Right atrium auricular region (tissue), 2 donors: ENCODE measurements around the gene FGF21. TPM values are rescaled to one million over a fixed set of nuclear protein-coding genes. Genes with fewer than 3 reads are reported as not detected.
"Not testable (repeated sequence)": the region's sequence is repeated elsewhere in the genome, so short reads cannot be mapped to it uniquely, and the experiment has no call there.

ENCODE experiments used
- DNase-seq: peaks from one replicate; pipeline ENCODE4 v3.0.0-alpha.2; 2019; ENCODE audit warnings: low spot score
- H3K27ac ChIP-seq, 2 donors: fragments of 200-600 bp; sonication (generic); 1 replicate in 1 of 2; 2 replicates in 1 of 2; pipeline ENCODE4 v1.5.1; 2016 to 2019
- H3K27me3 ChIP-seq, 2 donors: fragments of 200-600 bp; sonication (generic); one replicate each; pipeline versions ENCODE4 v1.5.1 to v1.6.0; 2017 to 2019
- H3K36me3 ChIP-seq: fragments of 200-600 bp; sonication (generic); one replicate; pipeline ENCODE4 v1.5.1; 2016
- H3K4me1 ChIP-seq, 2 donors: fragments of 200-600 bp; sonication (generic); one replicate each; pipeline versions ENCODE4 v1.5.1 to v1.6.0; 2017 to 2019
- H3K4me3 ChIP-seq, 2 donors: fragments of 200-600 bp; sonication (generic); 1 replicate in 1 of 2; 2 replicates in 1 of 2; pipeline ENCODE4 v1.5.1; 2017 to 2019; ENCODE audit warnings: mild to moderate bottlenecking in 1 of 2, moderate library complexity in 1 of 2
- H3K9me3 ChIP-seq, 2 donors: fragments of 200-600 bp; sonication (generic); one replicate each; pipeline ENCODE4 v1.5.1; 2019
- CTCF ChIP-seq, 2 donors: fragments of 200-600 bp; sonication (generic); IDR thresholded peaks; one replicate each; pipeline ENCODE4 v1.5.1; 2019; ENCODE audit warnings: antibody characterized with exemption in 2 of 2
- total RNA-seq, 2 donors: library from RNA; depleted of rRNA; stranded (reverse); fragments of >200 nt; gene quantifications; one replicate each; pipeline ENCODE4 v1.1.0, GENCODE V29; 2016

The FGF21 gene
- total RNA-seq, 2 donors from 2014 or later, result not detected

- Histone ChIP-seq H3K9me3 (no peaks in the 10 kb centered on the region), H3K36me3 (no peaks in the 10 kb centered on the region), H3K27ac (peak overlapping the region; percentile 8 to 46), H3K4me3 (no peak overlapping the region), H3K27me3 (no peaks in the 10 kb centered on the region), H3K4me1 (peaks cover 0 to 5% of the 10 kb centered on the region in 2 donors)
- no peak for TF ChIP-seq CTCF (IDR thresholded peaks at IDR 0.05)
- DNase-seq, result peak; percentile 68
Measured at GRCh38 chr19:48772503-48772953, 17.2 kb downstream of the FGF21 start.

DNA sequence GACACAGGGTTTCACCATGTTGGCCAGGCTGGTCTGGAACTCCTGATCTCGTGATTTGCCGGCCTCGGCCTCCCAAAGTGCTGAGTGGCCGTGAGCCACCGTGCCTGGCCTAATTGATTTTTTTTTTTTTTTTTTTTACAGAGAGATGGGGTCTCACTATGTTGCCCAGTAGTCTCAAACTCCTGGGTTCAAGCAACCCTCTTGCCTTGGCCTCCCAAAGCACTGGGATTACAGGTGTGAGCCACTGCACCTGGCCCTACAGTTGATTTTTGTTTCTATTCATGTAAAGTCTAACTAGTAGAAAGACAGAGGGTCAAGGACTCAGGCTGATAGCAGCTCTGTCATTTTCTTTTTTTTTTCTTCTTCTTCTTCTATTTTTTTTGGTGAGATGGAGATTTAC lies 21.8 kb downstream of the FGF21 start:
- no peak overlapping the region for H3K4me3 ChIP-seq
- DNase-seq, result no peak
- H3K27me3 ChIP-seq, result no peaks in the 10 kb centered on the region
- no peaks in the 10 kb centered on the region for H3K9me3 ChIP-seq
- peaks cover 0 to 13% of the 10 kb centered on the region in 2 donors for H3K4me1 ChIP-seq
- TF ChIP-seq CTCF (IDR thresholded peaks at IDR 0.05), result no peak
- H3K36me3 ChIP-seq, result no peaks in the 10 kb centered on the region
- H3K27ac ChIP-seq, result no peak overlapping the region

DNA sequence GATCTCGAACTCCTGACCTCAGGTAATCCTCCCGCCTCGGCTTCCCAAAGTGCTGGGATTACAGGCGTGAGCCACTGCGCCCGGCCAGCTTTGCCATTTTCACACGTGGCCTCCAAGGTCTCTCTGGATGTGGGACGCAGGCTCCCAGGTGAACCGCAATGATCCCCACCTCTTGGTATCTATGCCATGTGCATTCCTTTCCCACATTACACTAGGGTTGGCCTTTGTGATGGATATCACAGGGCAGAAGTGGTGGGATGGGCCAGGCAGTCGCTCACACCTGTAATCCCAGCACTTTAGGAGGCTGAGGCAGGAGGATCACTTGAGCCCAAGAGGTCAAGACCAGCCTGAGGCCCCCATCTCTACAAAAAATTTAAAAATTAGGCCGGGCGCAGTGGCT lies 22.4 kb downstream of the FGF21 start:
- no peak for TF ChIP-seq CTCF (IDR thresholded peaks at IDR 0.05)
- no peaks in the 10 kb centered on the region for H3K36me3 ChIP-seq
- no peak overlapping the region for H3K4me3 ChIP-seq
- H3K27me3 ChIP-seq, result no peaks in the 10 kb centered on the region
- H3K4me1 ChIP-seq, result peaks cover 0 to 8% of the 10 kb centered on the region in 2 donors
- no peaks in the 10 kb centered on the region for H3K9me3 ChIP-seq
- H3K27ac ChIP-seq, result no peak overlapping the region
- no peak for DNase-seq

DNA sequence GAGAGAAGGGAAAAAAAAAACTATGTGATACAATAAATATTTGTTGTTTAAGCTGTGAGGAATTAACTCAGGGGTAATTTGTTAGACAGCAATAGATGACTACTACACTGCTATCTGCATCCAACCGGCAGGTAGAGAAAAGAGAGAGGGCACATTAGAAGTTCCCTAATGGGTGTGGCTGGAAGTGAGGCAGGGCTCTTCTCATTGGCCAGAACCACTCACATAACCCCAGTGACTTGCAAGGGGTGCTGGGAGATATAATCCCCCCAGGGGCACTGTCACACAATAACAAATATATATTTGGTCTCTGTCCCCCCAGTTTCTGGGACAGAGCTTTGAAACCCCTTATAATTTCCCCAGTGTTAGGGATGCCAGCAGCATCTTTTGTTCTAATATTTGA lies 24.3 kb downstream of the FGF21 start:
- Histone ChIP-seq H3K27ac (no peak overlapping the region), H3K36me3 (no peaks in the 10 kb centered on the region), H3K9me3 (no peaks in the 10 kb centered on the region), H3K4me1 (peaks cover 0 to 7% of the 10 kb centered on the region in 2 donors), H3K27me3 (no peaks in the 10 kb centered on the region), H3K4me3 (no peak overlapping the region)
- no peak for TF ChIP-seq CTCF (IDR thresholded peaks at IDR 0.05)
- no peak for DNase-seq

- H3K4me1 ChIP-seq, result peaks cover 0 to 7% of the 10 kb centered on the region in 2 donors
- no peak for TF ChIP-seq CTCF (IDR thresholded peaks at IDR 0.05)
- DNase-seq, result peak; percentile 62
- H3K27me3 ChIP-seq, result no peaks in the 10 kb centered on the region
- H3K4me3 ChIP-seq, result no peak overlapping the region
- no peaks in the 10 kb centered on the region for H3K9me3 ChIP-seq
- peak overlapping the region; percentile 24 to 62 for H3K27ac ChIP-seq
- H3K36me3 ChIP-seq, result no peaks in the 10 kb centered on the region
Measured at GRCh38 chr19:48780631-48781391, 25.5 kb downstream of the FGF21 start.

DNA sequence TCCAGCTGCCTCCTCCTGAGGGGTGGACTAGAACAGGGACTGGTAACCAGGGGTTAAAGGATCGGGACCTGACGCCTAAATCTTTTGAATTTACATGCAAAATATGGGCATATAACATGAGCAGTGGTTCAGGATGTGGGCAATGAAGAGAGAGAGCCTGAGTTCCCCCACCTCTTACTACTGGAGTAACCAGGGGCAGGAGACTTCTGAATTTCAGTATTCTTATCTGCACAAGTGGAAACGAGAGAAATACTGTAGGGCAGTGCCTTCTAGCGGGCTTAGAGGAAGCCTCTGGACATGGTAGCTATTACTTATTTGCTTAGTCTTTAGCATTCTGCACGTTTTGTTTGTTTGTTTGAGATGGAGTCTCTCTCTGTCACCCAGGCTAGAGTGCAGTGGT lies 29.2 kb downstream of the FGF21 start:
- H3K4me3 ChIP-seq, result no peak overlapping the region
- no peak for DNase-seq
- no peaks in the 10 kb centered on the region for H3K9me3 ChIP-seq
- H3K4me1 ChIP-seq, result peaks cover 0 to 7% of the 10 kb centered on the region in 2 donors
- no peaks in the 10 kb centered on the region for H3K27me3 ChIP-seq
- H3K27ac ChIP-seq, result no peak overlapping the region
- H3K36me3 ChIP-seq, result no peaks in the 10 kb centered on the region
- TF ChIP-seq CTCF (IDR thresholded peaks at IDR 0.05), result no peak

DNA sequence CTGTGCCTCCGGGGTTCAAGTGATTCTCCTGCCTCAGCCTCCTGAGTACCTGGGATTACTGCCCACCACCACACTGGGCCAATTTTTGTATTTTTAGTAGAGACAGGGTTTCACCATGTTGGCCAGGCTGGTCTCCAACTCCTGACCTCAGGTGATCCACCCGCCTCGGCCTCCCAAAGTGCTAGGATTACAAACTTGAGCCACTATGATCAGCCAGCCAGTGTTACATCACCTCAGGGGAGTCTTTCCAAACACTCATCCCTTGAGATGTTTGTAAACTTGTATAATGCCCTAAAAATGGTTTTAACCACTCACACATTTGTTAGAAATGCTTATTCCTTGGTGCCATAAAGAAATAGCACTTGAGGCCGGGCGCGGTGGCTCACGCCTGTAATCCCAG lies 31.1 kb downstream of the FGF21 start:
- not testable (repeated sequence) for H3K27ac ChIP-seq, H3K4me3 ChIP-seq, H3K27me3 ChIP-seq, DNase-seq, H3K36me3 ChIP-seq, H3K9me3 ChIP-seq, H3K4me1 ChIP-seq

- H3K27ac ChIP-seq, H3K9me3 ChIP-seq, DNase-seq: not testable (repeated sequence)
Measured at GRCh38 chr19:48787331-48787730, 32.0 kb downstream of the FGF21 start.

More at GRCh38 chr19:48787331-48787730, 32.0 kb downstream of the FGF21 start:
- H3K4me3 ChIP-seq, H3K4me1 ChIP-seq, H3K36me3 ChIP-seq, H3K27me3 ChIP-seq: not testable (repeated sequence)
